Gastrocnemius medialis (tissue), 4 donors: Measurements from ENCODE around the gene USP17L12. TPM values are rescaled to one million over a fixed set of nuclear protein-coding genes. Genes with fewer than 3 reads are reported as not detected.
"Not testable (repeated sequence)": the region's sequence is repeated elsewhere in the genome, so short reads cannot be mapped to it uniquely, and the experiment has no call there.

Experiments used
- ATAC-seq, 2 donors: fragments of 150-250 bp; one replicate each; pipeline ENCODE4 v1.9.1; 2016
- DNase-seq, 2 donors: peaks; one replicate each; pipeline ENCODE4 v3.0.0-alpha.2; 2019
- H3K27ac ChIP-seq, 4 donors: fragments of 200-600 bp; sonication (generic); 1 replicate in 1 of 4; 2 replicates in 3 of 4; pipeline ENCODE4 v1.5.1; 2016 to 2018; ENCODE audit warnings: mild to moderate bottlenecking in 2 of 4, moderate library complexity in 1 of 4
- H3K27me3 ChIP-seq, 3 donors: fragments of 200-600 bp; sonication (generic) in 2 of 3; 1 replicate in 1 of 3; 2 replicates in 2 of 3; pipeline versions ENCODE4 v1.5.1 to v1.6.0; 2016 to 2019; ENCODE audit warnings: mild to moderate bottlenecking in 1 of 3, moderate library complexity in 1 of 3
- H3K36me3 ChIP-seq, 2 donors: fragments of 200-600 bp; sonication (generic) in 1 of 2; one replicate each; pipeline ENCODE4 v1.5.1; 2017 to 2018
- H3K4me1 ChIP-seq, 2 donors: fragments of 200-600 bp; sonication (generic) in 1 of 2; one replicate each; pipeline ENCODE4 v1.5.1; 2016 to 2017; ENCODE audit warnings: mild to moderate bottlenecking in 2 of 2
- H3K4me3 ChIP-seq, 4 donors: fragments of 200-600 bp; sonication (generic) in 3 of 4; 1 replicate in 1 of 4; 2 replicates in 3 of 4; pipeline ENCODE4 v1.5.1; 2016 to 2019; ENCODE audit warnings: mild to moderate bottlenecking in 2 of 4
- H3K9me3 ChIP-seq, 3 donors: fragments of 200-600 bp; sonication (generic) in 2 of 3; 1 replicate in 1 of 3; 2 replicates in 2 of 3; pipeline ENCODE4 v1.5.1; 2016 to 2019
- in situ Hi-C, 4 donors: fragments of 200-750 bp; cut with MboI; loops; one replicate each; pipeline versions ENCODE4 v1.15.0 to v1.8.0; 2017; ENCODE audit warnings: low sequenced_read_pairs in 4 of 4
- intact Hi-C: fragments of 100-400 bp; cut with DNase I; formaldehyde crosslinking; loops from one replicate; pipeline ENCODE4 v1.15.1; 2023; ENCODE audit warnings: low total_unique reads
- total RNA-seq, 4 donors: library from RNA; depleted of rRNA; stranded (reverse); fragments of >200 nt; gene quantifications; one replicate each; pipeline versions ENCODE4 v1.1.0 to v1.2.3, GENCODE V29; 2016

USP17L12 gene
- total RNA-seq = not detected

- H3K36me3 ChIP-seq, H3K4me1 ChIP-seq, H3K27ac ChIP-seq, ATAC-seq, intact Hi-C loops, H3K27me3 ChIP-seq, DNase-seq, in situ Hi-C loops, H3K9me3 ChIP-seq, H3K4me3 ChIP-seq: not testable (repeated sequence)
These were observed at the start of gene USP17L12 for GRCh38 chr4:9219852-9220251. TSS of gene USP17L12 (plus strand) at chr4:9220152. CDS start at chr4:9220152, 0 bp downstream.

GRCh38 chr4:9210357-9210756, 9.6 kb upstream of the USP17L12 start, which contains the start of gene USP17L10:
TSS of gene USP17L10 (plus strand) at chr4:9210657. CDS start at chr4:9210657, 0 bp downstream.
- in situ Hi-C loops, H3K4me3 ChIP-seq, DNase-seq, ATAC-seq, H3K9me3 ChIP-seq, H3K36me3 ChIP-seq, H3K27ac ChIP-seq, H3K4me1 ChIP-seq, intact Hi-C loops, H3K27me3 ChIP-seq: not testable (repeated sequence)

- DNase-seq, in situ Hi-C loops, ATAC-seq, H3K27me3 ChIP-seq, H3K4me3 ChIP-seq, H3K27ac ChIP-seq, H3K9me3 ChIP-seq, H3K4me1 ChIP-seq, H3K36me3 ChIP-seq, intact Hi-C loops: not testable (repeated sequence)
These were observed 5.3 kb upstream of the USP17L12 start for GRCh38 chr4:9214701-9215100.

GRCh38 chr4:9215105-9215504, 4.8 kb upstream of the USP17L12 start, which contains the start of gene USP17L11:
TSS of gene USP17L11 (plus strand) at chr4:9215405. CDS start at chr4:9215405, 0 bp downstream.
- in situ Hi-C loops, H3K27ac ChIP-seq, H3K4me1 ChIP-seq, H3K9me3 ChIP-seq, DNase-seq, ATAC-seq, H3K27me3 ChIP-seq, H3K4me3 ChIP-seq, H3K36me3 ChIP-seq, intact Hi-C loops: not testable (repeated sequence)

GRCh38 chr4:9224596-9224995, 4.6 kb downstream of the USP17L12 start, which contains the start of gene USP17L13:
TSS of gene USP17L13 (plus strand) at chr4:9224896. CDS start at chr4:9224896, 0 bp downstream.
- H3K4me3 ChIP-seq, H3K9me3 ChIP-seq, intact Hi-C loops, DNase-seq, H3K36me3 ChIP-seq, H3K27ac ChIP-seq, ATAC-seq, H3K4me1 ChIP-seq, H3K27me3 ChIP-seq, in situ Hi-C loops: not testable (repeated sequence)

- intact Hi-C loops = not testable (repeated sequence)
These were observed 10.3 kb downstream of the USP17L12 start for GRCh38 chr4:9230249-9230648.

GRCh38 chr4:9234085-9234484, 14.1 kb downstream of the USP17L12 start, which contains the start of gene USP17L15:
TSS of gene USP17L15 (plus strand) at chr4:9234385. CDS start at chr4:9234385, 0 bp downstream.
- H3K27me3 ChIP-seq, in situ Hi-C loops, DNase-seq, ATAC-seq, H3K36me3 ChIP-seq, H3K4me3 ChIP-seq, H3K27ac ChIP-seq, H3K9me3 ChIP-seq, H3K4me1 ChIP-seq, intact Hi-C loops: not testable (repeated sequence)

More at GRCh38 chr4:9230249-9230648, 10.3 kb downstream of the USP17L12 start:
- H3K4me3 ChIP-seq, DNase-seq, H3K27ac ChIP-seq, H3K9me3 ChIP-seq, H3K36me3 ChIP-seq, H3K27me3 ChIP-seq, ATAC-seq, in situ Hi-C loops, H3K4me1 ChIP-seq: not testable (repeated sequence)

GRCh38 chr4:9238461-9238860, 18.5 kb downstream of the USP17L12 start:
- H3K36me3 ChIP-seq, H3K4me1 ChIP-seq, in situ Hi-C loops, H3K4me3 ChIP-seq, intact Hi-C loops, H3K9me3 ChIP-seq, ATAC-seq, H3K27me3 ChIP-seq, H3K27ac ChIP-seq: not testable (repeated sequence)
- peak in 1 of 2 donors; percentile 7 for DNase-seq

GRCh38 chr4:9243579-9243978, 23.6 kb downstream of the USP17L12 start, which contains the start of gene USP17L17:
TSS of gene USP17L17 (plus strand) at chr4:9243879. CDS start at chr4:9243879, 0 bp downstream.
- intact Hi-C loops, in situ Hi-C loops, DNase-seq, H3K27me3 ChIP-seq, H3K36me3 ChIP-seq, H3K9me3 ChIP-seq, H3K27ac ChIP-seq, H3K4me1 ChIP-seq, ATAC-seq, H3K4me3 ChIP-seq: not testable (repeated sequence)

GRCh38 chr4:9247953-9248680, 28.2 kb downstream of the USP17L12 start, which contains the start of gene USP17L18:
TSS of gene USP17L18 (plus strand) at chr4:9248630. CDS start at chr4:9248630, 0 bp downstream.
- H3K36me3 ChIP-seq, H3K27me3 ChIP-seq, H3K27ac ChIP-seq, H3K4me1 ChIP-seq, H3K4me3 ChIP-seq, in situ Hi-C loops, ATAC-seq, intact Hi-C loops, H3K9me3 ChIP-seq: not testable (repeated sequence)
- peak in 1 of 2 donors; percentile 17 for DNase-seq

- in situ Hi-C loops, intact Hi-C loops, DNase-seq, H3K27ac ChIP-seq, H3K36me3 ChIP-seq, H3K27me3 ChIP-seq, ATAC-seq, H3K4me3 ChIP-seq, H3K4me1 ChIP-seq, H3K9me3 ChIP-seq: not testable (repeated sequence)
These were observed 33.1 kb downstream of the USP17L12 start, which contains the start of gene USP17L19 for GRCh38 chr4:9253078-9253477. TSS of gene USP17L19 (plus strand) at chr4:9253378. CDS start at chr4:9253378, 0 bp downstream.

- H3K4me1 ChIP-seq, H3K9me3 ChIP-seq, H3K36me3 ChIP-seq, DNase-seq, H3K27ac ChIP-seq, in situ Hi-C loops, H3K27me3 ChIP-seq, H3K4me3 ChIP-seq, intact Hi-C loops, ATAC-seq: not testable (repeated sequence)
These were observed 37.9 kb downstream of the USP17L12 start, which contains the start of gene USP17L20 for GRCh38 chr4:9257824-9258223. TSS of gene USP17L20 (plus strand) at chr4:9258124. CDS start at chr4:9258124, 0 bp downstream.
